B cell (primary cell): Measurements from ENCODE around the gene DIS3L. TPM values are rescaled to one million over a fixed set of nuclear protein-coding genes. Genes with fewer than 3 reads are reported as not detected.
"Not testable (repeated sequence)": the region's sequence is repeated elsewhere in the genome, so short reads cannot be mapped to it uniquely, and the experiment has no call there.

ENCODE experiments used
- ATAC-seq: fragments of 200-7000 bp; cut with Tn5 transposase; one replicate; pipeline ENCODE4 v1.10.0; 2021; ENCODE audit warnings: low read depth, mild to moderate bottlenecking, moderate number of reproducible peaks, moderate library complexity
- CTCF ChIA-PET: fragments of 350-600 bp; sonication (Branson Sonifier 250); formaldehyde crosslinking; loops from one replicate; lab custom pipeline; 2021; ENCODE audit warnings: antibody characterized with exemption, inconsistent platforms; lab: Charles Lee
- POLR2A ChIA-PET: fragments of 350-600 bp; sonication (Branson Sonifier 250); formaldehyde crosslinking; loops from one replicate; lab custom pipeline; 2021; ENCODE audit warnings: antibody characterized with exemption; lab: Charles Lee
- DNase-seq: peaks from one replicate; pipeline ENCODE4 v3.0.0; 2013
- H2AFZ ChIP-seq: 2 replicates; pipeline ENCODE4 v1.6.1; 2012; ENCODE audit warnings: mild to moderate bottlenecking, low read depth, low read length; ENCODE audit not compliant: insufficient read depth, poor library complexity, severe bottlenecking
- H3K27ac ChIP-seq, 2 donors: 1 replicate in 1 of 2; 2 replicates in 1 of 2; pipeline ENCODE4 v1.5.1; 2012 to 2013; ENCODE audit warnings: low read length in 2 of 2, mild to moderate bottlenecking in 2 of 2, moderate library complexity in 1 of 2
- H3K27me3 ChIP-seq, 4 experiments: fragments of 200-600 bp in 1 of 4; sonication (generic) in 1 of 4; replicated peaks in 1 of 4; 1 replicate in 2 of 4; 2 replicates in 2 of 4; pipeline versions ENCODE4 v1.6.1 to v1.7.0; 2013 to 2016; ENCODE audit warnings: low read length in 3 of 4, mild to moderate bottlenecking in 2 of 4, mixed read lengths in 1 of 4, moderate library complexity in 1 of 4; ENCODE audit not compliant: insufficient read depth in 4 of 4, control insufficient read depth in 3 of 4; ENCODE audit errors: control extremely low read depth in 1 of 4
- H3K36me3 ChIP-seq, 2 experiments: replicated peaks in 1 of 2; 1 replicate in 1 of 2; 2 replicates in 1 of 2; pipeline versions ENCODE4 v1.6.1 to v1.7.1; 2013; ENCODE audit warnings: low read length in 1 of 2; ENCODE audit not compliant: insufficient read depth in 2 of 2, control insufficient read depth in 1 of 2; ENCODE audit errors: control extremely low read depth in 1 of 2, extremely low read depth in 1 of 2
- H3K4me1 ChIP-seq, 2 donors: fragments of 200-600 bp in 1 of 2; sonication (generic) in 1 of 2; 1 replicate in 1 of 2; 2 replicates in 1 of 2; pipeline versions ENCODE4 v1.5.1 to v1.6.1; 2013 to 2017; ENCODE audit warnings: low read length in 2 of 2; ENCODE audit not compliant: control insufficient read depth in 2 of 2, insufficient read depth in 2 of 2
- H3K4me2 ChIP-seq: replicated peaks from 2 replicates; pipeline ENCODE3; 2012; ENCODE audit warnings: mild to moderate bottlenecking, low read depth, low read length; ENCODE audit not compliant: poor library complexity, severe bottlenecking
- H3K4me3 ChIP-seq, 5 experiments: fragments of 200-600 bp in 1 of 5; sonication (generic) in 1 of 5; 1 replicate in 3 of 5; 2 replicates in 2 of 5; pipeline versions ENCODE4 v1.5.1 to v1.7.0; 2011 to 2016; ENCODE audit warnings: low read length in 4 of 5, mild to moderate bottlenecking in 4 of 5, low read depth in 2 of 5, control low read depth in 1 of 5, moderate library complexity in 1 of 5; ENCODE audit not compliant: insufficient read depth in 1 of 5; ENCODE audit errors: control extremely low read depth in 1 of 5, extremely low read depth in 1 of 5
- H3K79me2 ChIP-seq: fragments of 200-600 bp; sonication (generic); one replicate; pipeline ENCODE4 v1.6.0; 2016; ENCODE audit warnings: low read length; ENCODE audit not compliant: control insufficient read depth, insufficient read depth
- H3K9ac ChIP-seq: fragments of 200-600 bp; sonication (generic); 2 replicates; pipeline ENCODE4 v1.6.1; 2017; ENCODE audit warnings: mild to moderate bottlenecking, low read length, moderate library complexity
- H3K9me3 ChIP-seq, 3 donors: one replicate each; pipeline versions ENCODE4 v1.6.1 to v1.7.1; 2013; ENCODE audit warnings: low read length in 2 of 3; ENCODE audit not compliant: control insufficient read depth in 2 of 3, insufficient read depth in 1 of 3; ENCODE audit errors: control extremely low read depth in 1 of 3
- H4K20me1 ChIP-seq: 2 replicates; pipeline ENCODE4 v1.6.0; 2012; ENCODE audit warnings: mild to moderate bottlenecking, low read length; ENCODE audit not compliant: insufficient read depth, control insufficient read depth, poor library complexity, severe bottlenecking
- H3K27ac Mint-ChIP-seq: one replicate; pipeline ENCODE4 v1.8.0; 2021; ENCODE audit warnings: mixed read lengths
- H3K27me3 Mint-ChIP-seq: one replicate; pipeline ENCODE4 v1.8.0; 2021; ENCODE audit warnings: mixed read lengths
- H3K4me1 Mint-ChIP-seq: one replicate; pipeline ENCODE4 v1.8.0; 2021; ENCODE audit warnings: mixed read lengths
- H3K4me3 Mint-ChIP-seq: one replicate; pipeline ENCODE4 v1.8.0; 2021; ENCODE audit warnings: mixed read lengths
- H3K9me3 Mint-ChIP-seq: one replicate; pipeline ENCODE4 v1.8.0; 2022; ENCODE audit warnings: mixed read lengths; ENCODE audit not compliant: insufficient read depth
- EZH2 ChIP-seq: IDR thresholded peaks from 2 replicates; pipeline ENCODE4 v1.6.1; 2012; ENCODE audit warnings: borderline replicate concordance, low read depth, mild to moderate bottlenecking, moderate library complexity, low read length; ENCODE audit not compliant: insufficient read depth, poor library complexity, severe bottlenecking
- WGBS: methylation state at CpG from one replicate; pipeline ENCODE4 v1.1.5; 2013; ENCODE audit warnings: missing lambda C conversion rate; ENCODE audit not compliant: insufficient coverage; 5-methylcytosine and 5-hydroxymethylcytosine counted together
- intact Hi-C: fragments of 100-400 bp; cut with micrococcal nuclease; formaldehyde crosslinking; loops from one replicate; pipeline ENCODE4 v1.10.0; 2022
- polyA plus RNA-seq: library from polyadenylated mRNA; depleted of rRNA; stranded (reverse); fragments of >200 nt; gene quantifications from 2 replicates; pipeline ENCODE4 v1.2.3, GENCODE V29; 2012
- total RNA-seq, 2 donors: library from RNA; stranded (reverse); fragments of 120-200 nt in 1 of 2; gene quantifications; 1 replicate in 1 of 2; 2 replicates in 1 of 2; pipeline versions ENCODE4 v1.2.3 to v1.2.4, GENCODE V29; 2013 to 2022
- TF ChIP-seq, protein P1 (sequence below): fragments of 200-600 bp; IDR thresholded peaks from one replicate; pipeline ENCODE4 v1.8.0; 2022; ENCODE audit warnings: antibody characterized with exemption, mild to moderate bottlenecking

DIS3L gene
- total and polyA plus RNA-seq, 2 donors (not counting 1 experiment from before 2014, with no cell fraction given): 13.2 to 43.9 TPM

GRCh38 chr15:66359740-66360139 is 66.4 kb downstream of the DIS3L start:
- no peaks in the 10 kb centered on the region for H3K9me3 Mint-ChIP-seq
- Histone ChIP-seq H3K36me3 (no peaks in the 10 kb centered on the region), H3K79me2 (no peaks in the 10 kb centered on the region), H3K27me3 (no peaks in the 10 kb centered on the region), H3K9ac (no peak overlapping the region), H3K27ac (peak overlapping the region; percentile 29 to 39), H2AFZ (peak overlapping the region; percentile 38), H3K4me3 (no peak overlapping the region), H3K4me2 (peak overlapping the region; percentile 22), H3K9me3 (peaks cover 0 to 6% (median 0%) of the 10 kb centered on the region in 3 donors), H4K20me1 (no peaks in the 10 kb centered on the region), H3K4me1 (peaks cover 11 to 28% of the 10 kb centered on the region in 2 donors)
- no peak for TF ChIP-seq EZH2
- TF ChIP-seq, protein P1, sequence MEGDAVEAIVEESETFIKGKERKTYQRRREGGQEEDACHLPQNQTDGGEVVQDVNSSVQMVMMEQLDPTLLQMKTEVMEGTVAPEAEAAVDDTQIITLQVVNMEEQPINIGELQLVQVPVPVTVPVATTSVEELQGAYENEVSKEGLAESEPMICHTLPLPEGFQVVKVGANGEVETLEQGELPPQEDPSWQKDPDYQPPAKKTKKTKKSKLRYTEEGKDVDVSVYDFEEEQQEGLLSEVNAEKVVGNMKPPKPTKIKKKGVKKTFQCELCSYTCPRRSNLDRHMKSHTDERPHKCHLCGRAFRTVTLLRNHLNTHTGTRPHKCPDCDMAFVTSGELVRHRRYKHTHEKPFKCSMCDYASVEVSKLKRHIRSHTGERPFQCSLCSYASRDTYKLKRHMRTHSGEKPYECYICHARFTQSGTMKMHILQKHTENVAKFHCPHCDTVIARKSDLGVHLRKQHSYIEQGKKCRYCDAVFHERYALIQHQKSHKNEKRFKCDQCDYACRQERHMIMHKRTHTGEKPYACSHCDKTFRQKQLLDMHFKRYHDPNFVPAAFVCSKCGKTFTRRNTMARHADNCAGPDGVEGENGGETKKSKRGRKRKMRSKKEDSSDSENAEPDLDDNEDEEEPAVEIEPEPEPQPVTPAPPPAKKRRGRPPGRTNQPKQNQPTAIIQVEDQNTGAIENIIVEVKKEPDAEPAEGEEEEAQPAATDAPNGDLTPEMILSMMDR: no peak
- POLR2A ChIA-PET: no interaction called here
- CTCF ChIA-PET: interaction anchor here (0.8 kb wide), 1 partner anchor 139 kb away, joined by 5 read pairs; no protein-coding TSS in a partner anchor
- H3K27ac Mint-ChIP-seq: peak overlapping the region; percentile 70
- H3K4me1 Mint-ChIP-seq: peaks cover 24% of the 10 kb centered on the region
- no peak overlapping the region for H3K4me3 Mint-ChIP-seq
- no peak for ATAC-seq
- H3K27me3 Mint-ChIP-seq: no peaks in the 10 kb centered on the region
- intact Hi-C loops: loop anchor here (5.0 kb wide), 1 partner anchor 1693 kb away; the partner anchor contains the start of gene PIAS1
- peak; percentile 40 for DNase-seq
- 81% methylated on average over 5 of the region's 7 CpGs for WGBS

- H3K9me3 ChIP-seq, H3K27ac ChIP-seq, H4K20me1 ChIP-seq, POLR2A ChIA-PET, DNase-seq, CTCF ChIA-PET, H3K27me3 Mint-ChIP-seq, H3K4me3 ChIP-seq, H3K9me3 Mint-ChIP-seq, H3K4me3 Mint-ChIP-seq, H3K4me2 ChIP-seq, H3K27ac Mint-ChIP-seq, H3K36me3 ChIP-seq, H3K79me2 ChIP-seq, ATAC-seq, H3K27me3 ChIP-seq, intact Hi-C loops, H3K9ac ChIP-seq, H2AFZ ChIP-seq: not testable (repeated sequence)
- peaks cover 11% of the 10 kb centered on the region for H3K4me1 Mint-ChIP-seq
- H3K4me1 ChIP-seq: peaks cover 5 to 17% of the 10 kb centered on the region in 2 donors
- WGBS: 94% methylated on average over 8 of the region's 15 CpGs
Observed at GRCh38 chr15:66361745-66362460, 68.5 kb downstream of the DIS3L start.
